HG03520 (cell line): ENCODE data around the gene CISD3.

Experiments
- ATAC-seq: cut with Tn5 transposase; IDR thresholded peaks from one replicate; pipeline ENCODE4 v1.9.1; 2021; ENCODE audit warnings: mild to moderate bottlenecking, moderate library complexity; ENCODE audit not compliant: unreplicated experiment

Gene CISD3

GRCh38 chr17:38766341-38766740, 36.2 kb downstream of the CISD3 start:
- ATAC-seq, result no peak

- ATAC-seq, result no peak
These were observed 38.3 kb downstream of the CISD3 start for GRCh38 chr17:38768417-38768816.

DNA sequence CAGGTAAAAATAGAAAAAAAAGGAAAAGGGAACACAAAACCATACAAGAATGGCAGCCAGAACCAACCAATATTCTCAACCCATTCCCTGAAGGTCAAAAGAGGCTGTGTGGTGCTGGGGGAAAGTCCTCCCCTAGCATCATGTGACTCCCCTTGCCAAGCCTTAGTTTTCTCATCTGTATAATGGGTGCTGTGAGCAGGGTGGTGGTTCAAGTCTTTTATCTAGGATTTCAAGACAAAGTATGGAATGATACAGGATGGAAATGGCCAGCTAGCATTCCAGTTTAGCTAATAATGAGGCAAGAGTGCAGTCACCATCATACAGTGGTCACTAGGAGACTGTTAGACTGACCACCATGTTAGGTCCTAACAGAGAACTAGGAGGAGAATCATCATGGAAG, 43.1 kb downstream of the CISD3 start:
- no peak for ATAC-seq

DNA sequence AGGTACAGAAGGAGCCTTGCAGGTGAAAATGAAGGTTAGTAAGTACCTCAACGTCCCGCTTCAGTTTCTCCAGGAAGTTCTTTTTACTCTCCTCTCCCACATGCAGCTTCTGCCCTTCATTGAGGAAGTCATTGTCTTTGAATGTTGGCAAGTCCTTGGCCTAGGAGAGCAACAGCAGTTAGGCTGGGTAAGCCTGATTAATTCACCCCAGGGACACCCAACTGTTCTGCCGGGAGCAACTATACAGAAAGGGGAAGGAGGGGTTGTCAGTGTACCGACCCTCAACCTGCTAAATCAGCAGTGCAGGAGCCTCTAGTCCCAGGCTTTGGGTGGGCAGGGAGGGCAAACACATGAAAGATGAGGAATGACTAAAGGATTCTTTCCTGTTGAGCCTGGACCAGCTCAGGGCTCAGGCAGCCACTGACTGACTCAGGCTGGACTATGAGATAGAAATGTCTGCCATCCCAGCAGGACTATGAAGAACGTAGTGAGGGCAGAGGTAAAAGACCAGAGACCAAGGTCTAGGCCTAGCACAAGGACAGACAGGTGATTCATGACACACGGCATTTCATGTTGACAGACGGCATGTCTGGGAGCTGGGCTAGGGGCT, 47.6 kb downstream of the CISD3 start:
- no peak for ATAC-seq

- ATAC-seq, result no peak
These were observed 50.0 kb downstream of the CISD3 start for GRCh38 chr17:38779965-38780752.

GRCh38 chr17:38783227-38783626, 53.1 kb downstream of the CISD3 start:
- no peak for ATAC-seq
